Suprapubic skin (tissue), 4 donors: ENCODE measurements around the gene ACOT4.
"Not testable (repeated sequence)": the region's sequence is repeated elsewhere in the genome, so short reads cannot be mapped to it uniquely, and the experiment has no call there.

Experiments
- EP300 ChIP-seq: sonication (generic); formaldehyde crosslinking; IDR thresholded peaks from one replicate; pipeline ENCODE4 v1.6.1; 2017; ENCODE audit warnings: antibody characterized with exemption
- POLR2AphosphoS5 ChIP-seq, 3 donors: sonication (generic); formaldehyde crosslinking; IDR thresholded peaks; one replicate each; pipeline ENCODE4 v1.6.1; 2017; ENCODE audit warnings: antibody characterized with exemption in 3 of 3
- TF ChIP-seq, protein P1 (sequence below), 2 donors: fragments of 200-600 bp in 1 of 2; fragments of 450-650 bp in 1 of 2; sonication (generic) in 1 of 2; IDR thresholded peaks; one replicate each; pipeline ENCODE4 v1.5.1; 2016 to 2019; ENCODE audit warnings: antibody characterized with exemption in 2 of 2, mild to moderate bottlenecking in 1 of 2, moderate library complexity in 1 of 2

GRCh38 chr14:73636355-73636754 is 44.7 kb downstream of the ACOT4 start:
- TF ChIP-seq, protein P1, sequence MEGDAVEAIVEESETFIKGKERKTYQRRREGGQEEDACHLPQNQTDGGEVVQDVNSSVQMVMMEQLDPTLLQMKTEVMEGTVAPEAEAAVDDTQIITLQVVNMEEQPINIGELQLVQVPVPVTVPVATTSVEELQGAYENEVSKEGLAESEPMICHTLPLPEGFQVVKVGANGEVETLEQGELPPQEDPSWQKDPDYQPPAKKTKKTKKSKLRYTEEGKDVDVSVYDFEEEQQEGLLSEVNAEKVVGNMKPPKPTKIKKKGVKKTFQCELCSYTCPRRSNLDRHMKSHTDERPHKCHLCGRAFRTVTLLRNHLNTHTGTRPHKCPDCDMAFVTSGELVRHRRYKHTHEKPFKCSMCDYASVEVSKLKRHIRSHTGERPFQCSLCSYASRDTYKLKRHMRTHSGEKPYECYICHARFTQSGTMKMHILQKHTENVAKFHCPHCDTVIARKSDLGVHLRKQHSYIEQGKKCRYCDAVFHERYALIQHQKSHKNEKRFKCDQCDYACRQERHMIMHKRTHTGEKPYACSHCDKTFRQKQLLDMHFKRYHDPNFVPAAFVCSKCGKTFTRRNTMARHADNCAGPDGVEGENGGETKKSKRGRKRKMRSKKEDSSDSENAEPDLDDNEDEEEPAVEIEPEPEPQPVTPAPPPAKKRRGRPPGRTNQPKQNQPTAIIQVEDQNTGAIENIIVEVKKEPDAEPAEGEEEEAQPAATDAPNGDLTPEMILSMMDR (IDR thresholded peaks at IDR 0.05) = not testable (repeated sequence)
- not testable (repeated sequence) for TF ChIP-seq EP300; POLR2AphosphoS5 (IDR thresholded peaks at IDR 0.05)
